ENCODE results near the gene ITGA4. TPM values are rescaled to one million over a fixed set of nuclear protein-coding genes. Genes with fewer than 3 reads are reported as not detected.

The ITGA4 gene
- total and polyA plus RNA-seq, 2 experiments from 2014 or later = 0.39 to 0.44 TPM

DNA sequence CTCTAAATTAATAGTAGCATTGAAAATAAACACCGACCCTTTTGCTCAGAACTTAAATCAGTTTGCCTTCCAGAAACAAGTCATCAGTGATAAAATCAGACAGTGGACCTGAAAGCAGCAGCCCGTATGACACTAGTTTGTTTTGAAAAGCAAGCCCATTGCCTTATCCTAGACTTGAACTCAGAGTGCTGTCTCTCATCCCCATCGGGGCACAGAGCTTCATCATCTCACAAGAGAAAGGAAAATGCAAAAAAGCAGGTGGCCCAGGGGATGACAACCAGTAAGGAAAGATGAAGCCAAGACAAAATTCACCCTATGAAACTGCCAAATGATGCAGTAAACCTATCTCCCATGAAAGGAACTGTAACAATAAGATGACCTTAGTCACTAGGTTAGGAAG is 128.5 kb downstream of the ITGA4 start:
- Histone ChIP-seq H3K4me3 (no peak overlapping the region), H3K36me3 (no peaks in the 10 kb centered on the region), H3K27ac (no peak overlapping the region), H3K9me3 (ENCODE audit: low read depth) (no peaks in the 10 kb centered on the region), H3K27me3 (peaks cover 56% of the 10 kb centered on the region), H3K4me1 (ENCODE audit: low read depth) (no peaks in the 10 kb centered on the region)
- DNase-seq (ENCODE audit: low read depth in 1 of 2, low spot score in 1 of 2) = no peak
- TF ChIP-seq, protein P1, sequence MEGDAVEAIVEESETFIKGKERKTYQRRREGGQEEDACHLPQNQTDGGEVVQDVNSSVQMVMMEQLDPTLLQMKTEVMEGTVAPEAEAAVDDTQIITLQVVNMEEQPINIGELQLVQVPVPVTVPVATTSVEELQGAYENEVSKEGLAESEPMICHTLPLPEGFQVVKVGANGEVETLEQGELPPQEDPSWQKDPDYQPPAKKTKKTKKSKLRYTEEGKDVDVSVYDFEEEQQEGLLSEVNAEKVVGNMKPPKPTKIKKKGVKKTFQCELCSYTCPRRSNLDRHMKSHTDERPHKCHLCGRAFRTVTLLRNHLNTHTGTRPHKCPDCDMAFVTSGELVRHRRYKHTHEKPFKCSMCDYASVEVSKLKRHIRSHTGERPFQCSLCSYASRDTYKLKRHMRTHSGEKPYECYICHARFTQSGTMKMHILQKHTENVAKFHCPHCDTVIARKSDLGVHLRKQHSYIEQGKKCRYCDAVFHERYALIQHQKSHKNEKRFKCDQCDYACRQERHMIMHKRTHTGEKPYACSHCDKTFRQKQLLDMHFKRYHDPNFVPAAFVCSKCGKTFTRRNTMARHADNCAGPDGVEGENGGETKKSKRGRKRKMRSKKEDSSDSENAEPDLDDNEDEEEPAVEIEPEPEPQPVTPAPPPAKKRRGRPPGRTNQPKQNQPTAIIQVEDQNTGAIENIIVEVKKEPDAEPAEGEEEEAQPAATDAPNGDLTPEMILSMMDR (IDR thresholded peaks at IDR 0.05; ENCODE audit: low read depth, low read length) = no peak

Other genes starting within 250 kb of the ITGA4 start
- gene CERKL, start 199.7 kb downstream of the ITGA4 start, total RNA-seq = 0.11 and 0.15 TPM in 2 replicates
- 0.06 and 0.30 TPM in 2 replicates for gene CERKL, start 199.7 kb downstream of the ITGA4 start, polyA plus RNA-seq
- not detected in 2 replicates for gene NEUROD1, start 223.1 kb downstream of the ITGA4 start, total RNA-seq
- gene NEUROD1, start 223.1 kb downstream of the ITGA4 start, polyA plus RNA-seq = not detected in 2 replicates

Measured in cardiac muscle cell (in vitro differentiated cells and primary cell).